CD14-positive monocyte (primary cell): ENCODE data around the gene ALKBH1. TPM values are rescaled to one million over a fixed set of nuclear protein-coding genes. Genes with fewer than 3 reads are reported as not detected.

Source experiments
- DNase-seq, 3 donors: peaks; one replicate each; pipeline ENCODE4 v3.0.0-alpha.2; 2011 to 2022
- H2AFZ ChIP-seq: 2 replicates; pipeline ENCODE4 v1.6.0; 2012; ENCODE audit warnings: mild to moderate bottlenecking, low read depth, low read length, inconsistent platforms; ENCODE audit not compliant: insufficient read depth, poor library complexity, severe bottlenecking
- H3K27ac ChIP-seq, 2 donors: 1 replicate in 1 of 2; 2 replicates in 1 of 2; pipeline ENCODE4 v1.5.1; 2012 to 2013; ENCODE audit warnings: low read length in 2 of 2, control low read depth in 1 of 2, inconsistent platforms in 1 of 2, low read depth in 1 of 2, mild to moderate bottlenecking in 1 of 2
- H3K27me3 ChIP-seq, 2 donors: one replicate each; pipeline versions ENCODE4 v1.6.0 to v1.6.1; 2011 to 2013; ENCODE audit warnings: low read length in 2 of 2; ENCODE audit not compliant: control insufficient read depth in 2 of 2, insufficient read depth in 2 of 2
- H3K36me3 ChIP-seq, 2 donors: replicated peaks in 1 of 2; 1 replicate in 1 of 2; 2 replicates in 1 of 2; pipeline versions ENCODE4 v1.5.1 to v1.6.1; 2012 to 2013; ENCODE audit warnings: low read length in 2 of 2, control low read depth in 1 of 2, inconsistent platforms in 1 of 2, mild to moderate bottlenecking in 1 of 2; ENCODE audit not compliant: insufficient read depth in 2 of 2, control insufficient read depth in 1 of 2
- H3K4me1 ChIP-seq, 2 donors: 1 replicate in 1 of 2; 2 replicates in 1 of 2; pipeline versions ENCODE4 v1.5.1 to v1.6.1; 2012 to 2013; ENCODE audit warnings: low read length in 2 of 2, control low read depth in 1 of 2, inconsistent platforms in 1 of 2, mild to moderate bottlenecking in 1 of 2, moderate library complexity in 1 of 2; ENCODE audit not compliant: insufficient read depth in 2 of 2, control insufficient read depth in 1 of 2
- H3K4me2 ChIP-seq: replicated peaks from 2 replicates; pipeline ENCODE3; 2012; ENCODE audit warnings: low read length, moderate library complexity, mild to moderate bottlenecking; ENCODE audit not compliant: poor library complexity, severe bottlenecking; ENCODE audit errors: extremely low read depth
- H3K4me3 ChIP-seq, 3 experiments: fragments of 200-600 bp in 1 of 3; sonication (generic) in 1 of 3; replicated peaks in 1 of 3; 1 replicate in 2 of 3; 2 replicates in 1 of 3; pipeline ENCODE4 v1.5.1; 2011 to 2013; ENCODE audit warnings: low read length in 3 of 3, mild to moderate bottlenecking in 3 of 3, control low read depth in 2 of 3, low read depth in 2 of 3, inconsistent platforms in 1 of 3, moderate library complexity in 1 of 3
- H3K79me2 ChIP-seq: 2 replicates; pipeline ENCODE4 v1.6.0; 2012; ENCODE audit warnings: mild to moderate bottlenecking, control low read depth, inconsistent platforms, low read length, moderate library complexity; ENCODE audit not compliant: insufficient read depth
- H3K9ac ChIP-seq: 2 replicates; pipeline ENCODE4 v1.6.0; 2017; ENCODE audit warnings: low read length, mild to moderate bottlenecking; ENCODE audit not compliant: insufficient read depth, poor library complexity, severe bottlenecking
- H3K9me3 ChIP-seq, 2 donors: replicated peaks in 1 of 2; 1 replicate in 1 of 2; 2 replicates in 1 of 2; pipeline versions ENCODE4 v1.5.1 to v1.6.1; 2012 to 2013; ENCODE audit warnings: low read length in 2 of 2, control low read depth in 1 of 2; ENCODE audit not compliant: control insufficient read depth in 1 of 2, insufficient read depth in 1 of 2
- H4K20me1 ChIP-seq: 2 replicates; pipeline ENCODE4 v1.6.0; 2012; ENCODE audit warnings: mild to moderate bottlenecking, low read length, control low read depth, moderate library complexity; ENCODE audit not compliant: insufficient read depth
- H3K27ac Mint-ChIP-seq, 7 donors: one replicate each; pipeline ENCODE4 v1.8.0; 2020; ENCODE audit warnings: mild to moderate bottlenecking in 7 of 7, mixed read lengths in 7 of 7, moderate library complexity in 6 of 7, inconsistent platforms in 2 of 7
- H3K27me3 Mint-ChIP-seq, 3 donors: one replicate each; pipeline ENCODE4 v1.8.0; 2021 to 2022; ENCODE audit warnings: low read depth in 3 of 3, mild to moderate bottlenecking in 3 of 3, mixed read lengths in 3 of 3, moderate library complexity in 3 of 3, inconsistent platforms in 1 of 3
- H3K36me3 Mint-ChIP-seq, 2 donors: one replicate each; pipeline ENCODE4 v1.8.0; 2020; ENCODE audit warnings: mixed read lengths in 2 of 2, inconsistent platforms in 1 of 2, mild to moderate bottlenecking in 1 of 2
- H3K4me1 Mint-ChIP-seq: one replicate; pipeline ENCODE4 v1.8.0; 2020; ENCODE audit warnings: mild to moderate bottlenecking, mixed read lengths
- H3K4me3 Mint-ChIP-seq, 2 donors: one replicate each; pipeline ENCODE4 v1.8.0; 2020; ENCODE audit warnings: mild to moderate bottlenecking in 2 of 2, mixed read lengths in 2 of 2, moderate library complexity in 1 of 2
- H3K9me3 Mint-ChIP-seq, 7 donors: one replicate each; pipeline ENCODE4 v1.8.0; 2020 to 2022; ENCODE audit warnings: mixed read lengths in 7 of 7, mild to moderate bottlenecking in 6 of 7, moderate library complexity in 6 of 7, inconsistent platforms in 2 of 7
- WGBS: methylation state at CpG from one replicate; pipeline ENCODE4 v1.1.5; 2013; ENCODE audit warnings: missing lambda C conversion rate; ENCODE audit not compliant: insufficient coverage; 5-methylcytosine and 5-hydroxymethylcytosine counted together
- intact Hi-C, 2 donors: fragments of 100-400 bp; cut with micrococcal nuclease; formaldehyde crosslinking; loops; one replicate each; pipeline versions ENCODE4 v1.15.0 to v1.15.1; 2023
- polyA plus RNA-seq, 3 donors: library from polyadenylated mRNA; depleted of rRNA in 1 of 3; unstranded in 2 of 3; stranded (reverse) in 1 of 3; fragments of 300-500 nt in 2 of 3; fragments of >200 nt in 1 of 3; fragmentation: Illumina TruSeq in 2 of 3; gene quantifications; 1 replicate in 2 of 3; 2 replicates in 1 of 3; pipeline ENCODE4 v1.2.3, GENCODE V29; 2012 to 2021
- TF ChIP-seq, protein P1 (sequence below): fragments of 200-600 bp; IDR thresholded peaks from one replicate; pipeline ENCODE4 v1.8.0; 2022; ENCODE audit warnings: antibody characterized with exemption, mild to moderate bottlenecking

ALKBH1 gene
- polyA plus RNA-seq, 3 donors, result 3.4 to 4.5 (median 4.2) TPM

DNA sequence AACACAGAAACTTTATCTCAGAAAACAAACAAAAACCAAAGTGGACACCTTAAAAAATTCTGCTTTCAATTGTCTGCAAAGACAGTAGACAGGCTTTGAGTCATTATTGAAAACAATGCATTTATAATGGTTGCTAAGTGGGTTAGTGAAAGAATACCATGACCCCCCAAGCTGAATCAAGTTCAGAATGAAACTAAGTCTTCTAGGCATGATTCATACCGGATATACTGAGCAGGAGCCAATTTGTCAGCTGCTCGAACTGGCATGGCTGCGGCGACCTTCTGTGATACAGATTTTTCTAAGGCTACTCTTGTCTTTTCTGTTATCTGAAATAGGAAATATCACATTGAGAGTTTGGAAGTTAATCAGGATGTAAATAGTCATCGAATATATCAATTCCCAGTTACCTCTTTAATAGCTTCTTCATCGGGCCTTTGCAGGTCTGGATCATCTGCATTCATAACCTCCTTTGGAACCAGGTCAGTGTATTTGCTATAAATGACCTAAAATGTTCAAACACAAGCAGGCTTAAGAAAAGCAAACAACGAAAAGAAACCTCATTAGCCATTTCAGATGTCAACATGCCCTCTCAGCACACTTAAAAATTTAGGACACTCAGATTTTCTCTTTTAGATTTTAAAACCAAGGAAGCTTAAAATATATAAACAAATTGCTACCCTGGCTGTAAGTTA, 30.9 kb upstream of the ALKBH1 start:
- WGBS, result 100% methylated on average over 2 of the region's 7 CpGs
- TF ChIP-seq, protein P1, sequence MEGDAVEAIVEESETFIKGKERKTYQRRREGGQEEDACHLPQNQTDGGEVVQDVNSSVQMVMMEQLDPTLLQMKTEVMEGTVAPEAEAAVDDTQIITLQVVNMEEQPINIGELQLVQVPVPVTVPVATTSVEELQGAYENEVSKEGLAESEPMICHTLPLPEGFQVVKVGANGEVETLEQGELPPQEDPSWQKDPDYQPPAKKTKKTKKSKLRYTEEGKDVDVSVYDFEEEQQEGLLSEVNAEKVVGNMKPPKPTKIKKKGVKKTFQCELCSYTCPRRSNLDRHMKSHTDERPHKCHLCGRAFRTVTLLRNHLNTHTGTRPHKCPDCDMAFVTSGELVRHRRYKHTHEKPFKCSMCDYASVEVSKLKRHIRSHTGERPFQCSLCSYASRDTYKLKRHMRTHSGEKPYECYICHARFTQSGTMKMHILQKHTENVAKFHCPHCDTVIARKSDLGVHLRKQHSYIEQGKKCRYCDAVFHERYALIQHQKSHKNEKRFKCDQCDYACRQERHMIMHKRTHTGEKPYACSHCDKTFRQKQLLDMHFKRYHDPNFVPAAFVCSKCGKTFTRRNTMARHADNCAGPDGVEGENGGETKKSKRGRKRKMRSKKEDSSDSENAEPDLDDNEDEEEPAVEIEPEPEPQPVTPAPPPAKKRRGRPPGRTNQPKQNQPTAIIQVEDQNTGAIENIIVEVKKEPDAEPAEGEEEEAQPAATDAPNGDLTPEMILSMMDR, result no peak
- H3K27ac Mint-ChIP-seq, result no peak overlapping the region
- Histone ChIP-seq H3K27me3 (no peaks in the 10 kb centered on the region), H3K79me2 (peaks cover 41% of the 10 kb centered on the region), H2AFZ (no peak overlapping the region), H4K20me1 (peaks cover 53% of the 10 kb centered on the region), H3K9ac (no peak overlapping the region), H3K4me3 (no peak overlapping the region), H3K4me1 (no peaks in the 10 kb centered on the region), H3K9me3 (no peaks in the 10 kb centered on the region), H3K36me3 (peaks cover 75 to 92% of the 10 kb centered on the region in 2 donors), H3K27ac (no peak overlapping the region), H3K4me2 (no peak overlapping the region)
- no peak for DNase-seq
- intact Hi-C loops, result no loop called here
- no peaks in the 10 kb centered on the region for H3K27me3 Mint-ChIP-seq
- no peak overlapping the region for H3K4me3 Mint-ChIP-seq
- peaks cover 61 to 77% of the 10 kb centered on the region in 2 donors for H3K36me3 Mint-ChIP-seq
- H3K4me1 Mint-ChIP-seq, result peaks cover 4% of the 10 kb centered on the region
- H3K9me3 Mint-ChIP-seq, result no peaks in the 10 kb centered on the region

DNA sequence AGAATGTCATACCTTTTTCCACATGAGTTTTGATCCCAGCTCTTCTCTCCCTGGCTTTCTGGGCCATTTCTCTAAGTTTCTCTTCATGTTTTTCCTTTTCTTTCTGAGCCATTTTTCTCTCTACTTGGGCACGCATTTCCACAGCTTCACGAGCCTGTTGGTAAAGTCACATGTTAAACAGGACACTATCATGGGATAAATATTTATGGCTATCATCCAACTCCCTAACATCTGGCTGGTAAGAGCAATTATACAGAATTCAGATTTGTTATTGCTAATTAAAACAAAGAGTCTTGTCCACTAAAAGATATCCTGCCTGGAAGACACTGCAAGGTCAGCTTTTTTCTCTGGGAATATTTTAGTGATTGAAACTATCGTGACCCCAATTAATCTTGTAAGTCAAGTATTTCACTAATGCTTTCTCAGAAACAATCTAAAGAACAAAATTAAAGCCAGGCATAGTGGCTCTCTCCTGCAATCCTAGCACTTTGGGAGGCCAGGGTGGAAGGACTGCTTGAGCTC, 23.2 kb upstream of the ALKBH1 start:
- no peak overlapping the region for H3K4me3 Mint-ChIP-seq
- no peaks in the 10 kb centered on the region for H3K4me1 ChIP-seq
- no peak overlapping the region for H2AFZ ChIP-seq
- no peak overlapping the region for H3K9ac ChIP-seq
- TF ChIP-seq, protein P1, result no peak
- no peaks in the 10 kb centered on the region for H3K4me1 Mint-ChIP-seq
- no peak for DNase-seq
- no peak overlapping the region for H3K4me2 ChIP-seq
- WGBS, result no CpG with 5 or more reads among the region's 3 CpGs
- no peak overlapping the region for H3K27ac ChIP-seq
- peak overlapping the region in 1 of 7 donors; percentile 15 for H3K27ac Mint-ChIP-seq
- H3K27me3 ChIP-seq, result no peaks in the 10 kb centered on the region
- no peaks in the 10 kb centered on the region for H3K9me3 ChIP-seq
- no peak overlapping the region for H3K4me3 ChIP-seq
- H3K79me2 ChIP-seq, result peaks cover 16% of the 10 kb centered on the region
- H3K9me3 Mint-ChIP-seq, result no peaks in the 10 kb centered on the region
- peaks cover 88 to 96% of the 10 kb centered on the region in 2 donors for H3K36me3 Mint-ChIP-seq
- intact Hi-C loops, result no loop called here
- H3K27me3 Mint-ChIP-seq, result peaks cover 0 to 2% (median 0%) of the 10 kb centered on the region in 3 donors
- H4K20me1 ChIP-seq, result peaks cover 16% of the 10 kb centered on the region
- H3K36me3 ChIP-seq, result peaks cover 99 to 100% of the 10 kb centered on the region in 2 donors
